SKM-1 (cell line): Measurements from ENCODE around the gene PRR19.
"Not testable (repeated sequence)": the region's sequence is repeated elsewhere in the genome, so short reads cannot be mapped to it uniquely, and the experiment has no call there.

Experiments
- DNase-seq: peaks from one replicate; lab custom pipeline; 2025; ENCODE audit not compliant: unreplicated experiment; lab: John Stamatoyannopoulos, UW

Gene PRR19, protein sequence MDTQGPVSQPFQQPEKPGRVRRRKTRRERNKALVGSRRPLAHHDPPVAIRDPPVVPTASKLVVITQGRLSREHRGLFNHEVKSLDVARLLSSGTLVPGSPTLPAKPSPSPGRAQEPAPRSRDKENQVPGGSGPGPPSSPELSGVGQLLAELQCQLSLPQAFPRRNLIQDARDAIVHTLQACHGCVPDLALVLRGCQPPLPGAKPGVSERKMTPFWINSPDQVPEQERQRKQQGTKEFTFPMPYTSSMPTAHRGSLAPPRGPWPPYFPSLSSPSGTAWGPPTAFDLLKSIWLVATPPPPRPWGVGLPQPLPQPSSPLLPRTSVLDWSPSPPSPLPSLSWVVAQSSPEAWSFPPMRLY

GRCh38 chr19:42301646-42302203 is at the start of gene PRR19:
Gene PRR19 (plus strand): TSS chr19:42302132. CDS start chr19:42309585, 7,453 bp downstream.
- DNase-seq = no peak

DNA sequence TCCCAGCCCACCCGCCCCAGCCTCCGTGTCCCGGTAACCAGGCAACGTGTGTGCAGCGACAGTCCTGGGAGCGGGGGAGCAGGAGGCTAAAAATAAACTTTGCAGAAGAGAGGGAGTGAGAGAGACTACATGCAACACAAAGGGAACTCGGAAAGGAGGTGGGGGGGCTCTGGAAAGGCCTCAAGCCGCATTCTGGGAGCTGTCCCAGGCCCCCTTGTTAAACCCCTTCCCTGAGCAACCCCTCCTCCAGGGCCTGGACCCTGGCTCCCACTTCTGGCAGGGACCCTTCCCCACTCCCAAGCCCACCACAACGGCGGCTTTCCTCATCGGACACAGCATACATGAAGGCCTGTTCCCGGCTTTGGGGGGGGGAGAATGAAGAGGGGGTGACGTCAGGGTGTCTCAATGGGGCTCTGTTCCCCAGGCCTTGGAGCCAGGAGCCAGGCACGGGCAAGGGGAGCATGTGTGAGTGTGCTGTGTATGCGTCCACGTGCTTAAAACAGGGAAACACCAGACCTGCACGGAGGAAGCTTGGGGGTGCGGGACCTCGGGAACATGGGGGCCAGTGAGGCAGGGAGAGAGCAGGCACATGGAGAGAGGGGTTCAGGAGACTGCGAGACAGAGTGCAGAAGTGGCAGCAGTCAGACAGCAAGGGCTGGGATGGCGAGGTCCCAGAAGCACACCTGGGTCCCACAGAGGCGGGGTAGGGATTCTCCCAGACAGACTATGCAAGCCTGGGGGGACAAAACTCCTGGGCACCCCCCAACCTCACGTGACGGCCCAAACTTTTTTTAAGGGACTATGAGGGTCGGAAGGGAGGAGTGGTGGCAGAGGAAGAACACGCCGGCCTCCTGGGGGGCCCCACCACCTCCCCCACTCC is 49.3 kb upstream of the PRR19 start:
- no peak for DNase-seq

DNA sequence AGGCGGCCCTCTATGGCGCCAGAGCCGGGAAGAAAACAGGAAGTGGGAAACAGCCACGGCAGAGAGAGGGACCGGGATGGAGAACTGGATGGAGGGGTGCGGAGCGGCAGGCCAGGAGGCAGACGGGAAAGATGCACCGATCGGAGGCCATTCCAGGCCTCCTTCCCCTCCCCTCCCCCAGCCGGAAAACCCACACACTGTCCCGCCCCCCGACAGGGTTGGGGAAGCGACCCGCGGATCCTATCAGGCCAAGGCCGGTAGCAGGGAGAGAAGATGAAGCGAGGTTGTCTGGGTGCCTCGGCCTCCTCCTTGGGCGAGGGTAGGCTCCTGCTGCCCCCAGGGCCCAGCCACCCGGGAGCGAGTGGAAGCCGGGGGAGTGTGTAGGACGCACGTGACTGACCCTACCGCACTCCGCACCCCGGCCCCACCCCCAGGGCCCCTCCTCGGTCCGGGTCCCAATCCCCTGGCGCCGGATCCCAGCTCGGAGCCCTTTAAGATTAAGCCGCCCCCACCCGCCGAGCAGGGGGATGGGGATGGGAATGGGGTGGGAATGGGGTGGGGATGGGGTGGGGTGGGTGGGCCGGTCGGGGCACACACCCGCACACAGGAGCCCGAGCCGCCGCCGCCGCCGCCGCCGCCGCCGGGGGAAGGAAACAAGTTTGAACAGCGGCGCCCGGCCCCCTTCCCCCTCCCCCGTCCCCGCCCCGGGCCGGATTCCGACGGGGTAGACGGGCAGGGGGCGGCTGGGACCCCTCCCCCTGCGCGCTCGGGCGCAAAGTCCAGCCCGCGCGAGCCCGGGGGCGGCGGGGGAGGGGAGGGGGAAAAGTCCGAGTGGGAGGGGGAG is 48.5 kb upstream of the PRR19 start:
- no peak for DNase-seq

DNA sequence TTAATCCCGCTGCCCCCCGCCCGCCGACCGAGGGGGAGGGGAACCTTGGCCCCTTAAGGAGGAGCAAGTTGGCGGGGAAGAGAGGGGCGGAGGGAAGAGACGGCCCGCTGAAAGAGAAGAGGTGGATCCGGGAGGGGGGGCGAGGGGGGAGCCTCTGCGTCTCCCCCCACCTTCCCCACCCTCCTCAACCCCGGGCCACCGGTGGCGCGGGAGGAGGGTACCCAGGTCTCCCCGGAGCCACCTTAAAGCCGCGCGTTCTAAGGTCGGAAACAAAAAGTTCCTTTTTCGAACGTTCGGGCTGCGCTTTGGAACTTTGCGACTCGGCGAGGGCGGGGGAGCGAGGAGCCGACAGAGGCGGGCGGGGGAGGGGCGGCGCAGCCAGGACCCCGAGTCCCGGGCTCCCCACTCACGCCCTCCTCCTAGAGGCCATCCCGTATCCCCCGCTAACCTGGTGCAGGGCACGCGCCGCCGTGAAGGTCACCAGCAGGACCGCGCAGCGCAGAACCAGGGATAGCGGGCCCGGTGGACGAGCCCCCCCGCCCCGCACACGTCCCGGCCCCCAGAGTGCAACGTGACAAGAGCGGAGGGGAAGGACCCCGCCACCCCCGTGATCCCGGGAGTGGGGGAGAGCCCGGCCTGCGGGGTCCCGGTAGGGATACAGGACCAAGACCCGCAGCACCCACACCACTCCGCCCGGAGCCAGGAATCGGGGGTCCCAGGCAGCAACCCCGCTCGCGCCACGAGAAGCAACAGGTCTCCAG is 47.7 kb upstream of the PRR19 start:
- no peak for DNase-seq

DNA sequence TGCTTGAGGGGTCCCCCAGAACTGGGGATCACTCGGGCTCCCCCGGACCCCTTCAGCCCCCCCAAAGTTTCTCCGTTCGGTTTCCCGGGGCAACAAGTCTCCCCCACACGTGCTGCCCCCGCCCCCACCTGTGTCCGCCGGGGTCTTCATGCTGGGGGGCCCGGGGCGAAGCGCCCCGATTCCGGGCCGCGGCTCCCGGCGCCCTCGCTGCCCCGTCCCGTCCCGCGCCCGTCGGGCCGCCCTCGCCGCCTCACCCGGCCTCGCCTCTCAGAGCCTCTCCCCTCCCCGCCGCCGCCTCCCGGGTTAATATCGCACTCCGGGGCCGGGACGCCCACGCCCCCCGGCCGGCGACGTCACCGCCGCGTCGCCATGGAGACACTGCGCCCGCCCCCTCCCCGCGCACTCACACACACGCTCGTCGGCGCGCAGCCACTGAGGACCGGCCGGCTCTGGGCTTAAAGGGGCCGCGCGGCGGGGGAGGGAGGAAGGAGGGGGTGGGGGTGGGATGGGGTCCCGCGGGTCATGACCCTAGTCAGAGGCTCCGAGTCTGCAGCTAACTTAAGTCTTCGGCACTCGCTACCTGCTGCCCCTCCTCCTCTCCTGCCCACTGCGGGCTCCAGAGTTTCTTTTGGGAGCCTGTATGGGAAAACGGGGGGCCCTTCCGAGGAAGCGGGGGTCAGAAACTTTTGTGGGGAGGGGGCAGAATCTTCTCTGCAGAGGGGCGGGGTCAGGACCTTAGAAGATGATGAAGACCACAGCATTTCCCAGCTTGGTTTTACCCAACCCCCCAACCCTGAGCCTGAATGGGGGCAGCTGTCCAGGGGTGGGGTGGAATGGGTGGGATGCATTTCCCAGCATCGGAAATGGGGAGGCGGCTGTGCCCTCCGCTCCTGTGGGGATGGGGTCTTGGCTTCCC is 46.8 kb upstream of the PRR19 start, which contains the start of gene ERF:
ERF (minus strand) TSS at position 279 of the 916 bp plus-strand sequence; CDS start at position 150, 129 bp downstream.
- no peak for DNase-seq

DNA sequence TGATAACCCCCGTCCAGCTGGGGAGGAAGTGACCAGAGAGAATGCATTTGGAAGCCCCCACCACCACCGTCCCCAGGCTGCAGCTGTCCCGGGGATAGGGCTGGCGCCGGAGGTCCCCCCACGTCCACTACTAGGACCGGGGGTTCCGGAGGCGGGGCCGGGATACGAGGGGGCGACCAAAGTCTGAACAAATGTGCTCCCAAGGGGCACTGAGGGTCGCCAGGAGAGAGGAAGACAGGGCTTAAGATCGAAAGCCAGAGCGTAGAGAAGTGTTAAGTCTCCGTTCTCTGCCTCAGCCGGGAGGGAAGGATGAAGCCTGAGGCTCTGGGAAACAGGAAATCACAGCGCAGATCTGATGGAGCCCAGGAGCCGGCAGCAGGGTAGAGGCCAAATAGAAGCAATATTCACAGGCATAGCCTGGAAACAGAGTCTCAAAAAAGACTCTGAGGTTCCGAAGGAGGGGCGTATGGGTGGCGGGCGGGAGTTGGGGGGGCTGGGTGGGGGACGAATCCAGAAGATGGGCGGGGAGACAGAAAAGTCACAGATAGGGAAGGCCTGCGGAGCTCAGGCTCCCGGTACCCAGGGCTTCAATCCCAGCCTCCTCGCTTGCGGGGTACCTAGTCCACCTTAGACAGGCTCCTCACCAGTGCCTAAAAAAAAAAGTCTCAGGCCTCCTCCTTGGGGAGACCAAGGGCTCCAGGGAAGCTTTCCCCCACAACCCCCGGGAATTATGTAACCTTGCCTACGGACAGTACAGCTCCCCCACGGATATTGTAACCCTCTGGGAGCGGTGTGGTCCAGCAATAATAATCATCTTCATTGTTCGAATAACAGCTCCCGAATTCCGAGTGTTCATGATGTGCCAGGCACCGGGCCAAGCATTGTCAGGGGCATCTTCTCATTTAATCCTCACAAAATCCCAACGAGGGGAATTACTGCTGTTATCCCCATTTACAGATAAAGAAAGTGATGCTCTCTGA is 45.9 kb upstream of the PRR19 start:
- no peak for DNase-seq

GRCh38 chr19:42257842-42258241 is 44.1 kb upstream of the PRR19 start:
- DNase-seq = not testable (repeated sequence)

DNA sequence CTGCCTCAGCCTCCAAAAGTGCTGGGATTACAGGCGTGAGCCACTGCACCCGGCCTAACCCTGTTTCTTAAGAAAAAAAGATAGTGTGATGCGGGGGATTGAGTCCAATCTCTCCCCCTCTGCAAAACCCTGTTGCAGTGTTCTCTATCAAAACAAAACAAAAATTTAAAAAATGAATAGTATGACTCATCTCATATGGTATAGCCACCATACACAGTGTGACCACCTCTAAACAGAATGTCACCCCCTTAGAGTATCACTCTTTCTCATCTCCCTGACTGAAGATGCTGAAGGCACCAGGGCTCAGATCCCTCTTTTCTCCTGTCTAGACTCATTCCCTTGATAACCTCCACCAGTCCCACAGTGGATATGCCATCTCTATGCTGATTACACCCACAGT is 40.2 kb upstream of the PRR19 start:
- DNase-seq = no peak

- not testable (repeated sequence) for DNase-seq
These were observed 35.8 kb upstream of the PRR19 start for GRCh38 chr19:42266105-42266504.

GRCh38 chr19:42266928-42267603 is 34.9 kb upstream of the PRR19 start:
- DNase-seq = not testable (repeated sequence)

GRCh38 chr19:42267644-42268141 is 34.2 kb upstream of the PRR19 start:
- DNase-seq = no peak

- DNase-seq = peak; percentile 82
These were observed 33.7 kb upstream of the PRR19 start for GRCh38 chr19:42268142-42268703.

DNA sequence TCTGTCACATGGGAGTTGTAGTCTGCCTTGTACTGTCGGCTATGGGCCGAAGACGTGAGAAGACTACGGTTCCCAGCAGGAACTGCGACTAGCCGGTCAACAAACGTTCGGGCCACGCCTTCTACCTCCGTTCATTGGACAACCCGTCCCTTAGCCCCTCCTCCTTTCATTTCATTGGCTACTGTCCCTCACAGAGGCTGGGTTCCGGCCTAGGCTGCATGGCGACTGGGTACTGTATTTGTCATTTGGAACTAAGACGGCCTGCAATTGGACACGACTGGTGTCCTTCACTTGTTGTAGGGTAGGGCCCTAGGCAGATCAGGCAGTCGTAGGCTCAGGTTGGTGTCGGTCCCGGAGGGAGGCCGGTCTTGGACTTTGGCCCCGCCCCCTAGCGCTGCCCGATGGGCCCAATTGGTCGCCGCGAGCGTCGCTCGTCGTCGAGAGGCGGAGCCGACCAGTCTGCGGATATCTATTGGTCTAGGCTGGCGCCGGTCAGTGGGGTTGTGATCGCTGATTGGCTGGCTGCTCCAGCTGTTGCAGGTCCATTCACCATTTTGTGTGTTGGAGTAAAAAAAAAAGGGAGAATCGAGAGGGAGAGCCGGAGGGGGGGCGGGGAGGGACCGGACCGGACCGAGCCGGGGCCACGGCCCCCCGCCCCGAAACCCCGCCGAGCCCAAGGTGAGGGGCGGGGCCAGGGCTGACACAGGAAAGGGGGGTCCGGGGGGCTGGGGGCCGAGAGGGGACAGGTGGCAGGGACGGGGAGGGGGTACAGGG is 33.0 kb upstream of the PRR19 start, which contains the start of gene CIC:
CIC (plus strand) TSS at position 549 of the 774 bp plus-strand sequence. CDS start 2,532 bp downstream, outside the sequence.
- DNase-seq = peak; percentile 98

DNA sequence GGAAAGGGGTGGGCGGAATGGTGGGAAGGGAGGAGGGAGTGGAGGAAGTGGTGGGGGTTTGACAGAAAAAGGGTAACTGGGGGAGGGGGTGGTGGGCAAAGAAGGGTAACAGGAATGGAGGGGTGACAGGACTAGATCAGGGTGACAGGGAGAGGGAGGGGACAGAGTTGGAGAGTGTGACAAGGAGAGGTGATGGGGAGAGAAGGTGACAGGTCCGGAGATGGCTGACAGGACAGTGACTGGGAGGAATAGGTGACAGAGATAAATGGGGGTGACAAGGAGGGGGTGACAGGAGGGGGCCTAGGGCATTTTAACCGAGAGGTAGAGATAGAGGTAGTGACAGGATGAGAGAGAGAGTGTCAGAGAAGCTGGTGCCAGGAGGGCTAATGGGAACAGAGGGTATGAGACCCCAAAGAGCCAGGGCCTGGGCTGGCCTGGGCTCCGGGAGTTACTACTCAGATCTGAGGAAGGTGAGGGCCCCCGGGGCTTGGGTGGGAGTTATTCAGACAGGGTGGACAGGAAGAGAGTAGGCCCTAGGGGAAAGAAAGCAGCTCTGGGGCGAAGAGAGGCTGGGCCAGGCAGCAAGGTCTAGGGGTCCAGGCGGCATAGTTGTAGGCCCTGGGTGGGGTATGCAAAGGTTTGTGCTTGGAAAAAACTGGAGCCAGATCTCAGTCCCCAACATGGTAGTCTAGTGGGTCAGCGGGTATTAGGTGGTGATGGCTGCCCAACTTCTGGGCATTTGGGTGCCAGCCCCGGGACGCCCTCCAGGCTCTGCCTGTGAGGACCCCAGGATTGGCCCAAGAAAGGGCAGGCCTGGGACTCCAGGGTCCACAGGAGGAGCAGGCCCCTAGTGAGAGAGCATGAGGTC is 32.2 kb upstream of the PRR19 start:
- DNase-seq = no peak
